Hematopoietic multipotent progenitor cell treated with erythropoietin and hydrocortisone succinate and interleukin-3 and kit ligand, for 8 days (in vitro differentiated cells): ENCODE data around the gene TMEM121.
"Not testable (repeated sequence)": the region's sequence is repeated elsewhere in the genome, so short reads cannot be mapped to it uniquely, and the experiment has no call there.

Source experiments
- DNase-seq: peaks from one replicate; pipeline ENCODE4 v3.0.0-alpha.2; 2015

TMEM121 gene

GRCh38 chr14:105571181-105571951 lies 45.0 kb downstream of the TMEM121 start:
- not testable (repeated sequence) for DNase-seq

DNA sequence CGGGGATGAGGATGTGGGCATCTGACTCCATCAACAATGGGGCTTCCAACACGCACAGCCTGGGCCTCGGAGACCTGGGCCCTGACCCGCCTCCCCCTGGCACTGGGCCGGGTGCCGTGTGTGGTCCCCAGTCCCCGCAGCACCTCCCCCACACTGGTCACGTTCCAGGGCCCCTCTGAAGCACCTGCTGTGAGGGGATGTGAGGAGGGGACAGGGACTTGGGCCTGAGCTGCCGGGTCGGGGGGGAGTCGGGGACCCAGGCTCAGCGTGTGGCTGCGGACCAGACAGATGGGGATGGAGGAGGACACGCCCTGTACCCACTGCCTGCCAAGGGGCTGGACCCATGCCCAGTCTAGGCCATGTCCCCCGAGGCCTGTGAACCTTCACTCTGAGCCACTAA lies 45.7 kb downstream of the TMEM121 start:
- DNase-seq: not testable (repeated sequence)

DNA sequence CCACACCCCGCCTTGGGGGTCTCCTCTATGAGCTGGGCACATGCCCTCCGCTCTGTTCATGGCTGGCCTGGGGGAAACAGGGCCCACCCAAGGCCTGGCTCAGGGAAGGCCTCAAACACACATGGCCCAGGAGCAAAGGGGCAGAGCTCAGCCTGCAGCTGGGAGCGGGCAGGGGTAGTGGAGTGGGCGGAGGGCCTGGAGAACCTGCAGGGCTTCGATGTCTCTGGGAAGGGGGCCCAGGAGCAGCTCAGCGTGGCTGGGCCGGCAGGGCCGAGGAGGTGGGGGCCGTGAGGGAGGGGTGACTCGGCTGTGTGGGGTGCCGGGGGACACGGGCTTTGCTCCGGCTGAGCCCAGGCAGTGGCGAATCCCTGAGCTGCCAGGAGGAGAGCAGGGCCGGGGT lies 47.5 kb downstream of the TMEM121 start:
- DNase-seq: not testable (repeated sequence)

DNA sequence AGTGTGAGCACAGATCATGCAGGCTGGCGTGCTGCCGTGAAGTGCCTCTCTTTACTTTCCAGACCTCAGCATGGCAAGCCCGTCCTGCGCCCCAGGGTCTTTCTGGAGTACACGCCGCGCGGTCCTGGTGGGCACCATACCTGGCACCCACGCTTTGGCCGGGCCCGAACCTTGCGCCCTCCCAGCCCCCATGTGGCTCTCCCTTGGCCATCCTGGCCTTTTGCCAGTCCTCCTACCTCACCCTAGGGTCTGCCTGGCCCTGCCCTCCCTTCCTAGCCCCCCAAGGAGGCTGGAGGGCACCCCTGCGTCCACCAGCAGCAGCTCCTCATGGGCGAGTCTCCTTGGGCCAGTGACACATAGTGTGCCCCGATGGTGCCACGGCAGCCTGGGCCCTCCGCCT lies 48.0 kb downstream of the TMEM121 start:
- DNase-seq: not testable (repeated sequence)

DNA sequence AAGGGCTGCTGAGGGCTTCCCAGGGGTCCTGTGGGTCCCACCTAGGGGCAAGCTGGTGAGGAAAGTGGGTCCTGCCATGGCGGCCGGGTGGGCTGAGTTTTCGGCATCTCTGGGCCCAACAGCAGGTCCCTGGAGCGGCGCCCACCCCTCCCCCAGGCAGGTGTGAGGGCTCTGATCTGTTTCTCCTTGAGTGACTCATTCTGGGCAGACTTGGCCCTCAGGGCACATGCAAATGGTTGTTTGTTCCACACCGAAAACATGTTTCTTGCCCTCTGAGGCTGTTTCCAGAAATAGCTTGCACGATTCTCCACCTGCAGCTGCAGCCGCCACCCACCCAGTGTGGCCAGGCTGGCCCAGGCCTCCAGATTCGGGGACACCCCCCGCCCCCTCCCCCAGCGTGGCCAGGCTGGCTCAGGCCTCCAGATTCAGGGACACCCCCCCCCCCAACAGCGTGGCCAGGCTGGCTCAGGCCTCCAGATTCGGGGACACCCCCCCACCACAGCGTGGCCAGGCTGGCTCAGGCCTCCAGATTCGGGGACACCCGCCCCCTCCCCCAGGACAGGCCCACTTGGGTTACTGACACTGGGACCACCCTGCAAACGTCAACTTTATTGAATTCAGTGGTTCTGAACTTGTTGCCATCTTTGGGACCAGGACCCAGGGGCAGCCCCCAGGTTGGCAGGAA lies 48.8 kb downstream of the TMEM121 start:
- not testable (repeated sequence) for DNase-seq

- no peak for DNase-seq
These were observed 50.2 kb downstream of the TMEM121 start for GRCh38 chr14:105576525-105577088.

DNA sequence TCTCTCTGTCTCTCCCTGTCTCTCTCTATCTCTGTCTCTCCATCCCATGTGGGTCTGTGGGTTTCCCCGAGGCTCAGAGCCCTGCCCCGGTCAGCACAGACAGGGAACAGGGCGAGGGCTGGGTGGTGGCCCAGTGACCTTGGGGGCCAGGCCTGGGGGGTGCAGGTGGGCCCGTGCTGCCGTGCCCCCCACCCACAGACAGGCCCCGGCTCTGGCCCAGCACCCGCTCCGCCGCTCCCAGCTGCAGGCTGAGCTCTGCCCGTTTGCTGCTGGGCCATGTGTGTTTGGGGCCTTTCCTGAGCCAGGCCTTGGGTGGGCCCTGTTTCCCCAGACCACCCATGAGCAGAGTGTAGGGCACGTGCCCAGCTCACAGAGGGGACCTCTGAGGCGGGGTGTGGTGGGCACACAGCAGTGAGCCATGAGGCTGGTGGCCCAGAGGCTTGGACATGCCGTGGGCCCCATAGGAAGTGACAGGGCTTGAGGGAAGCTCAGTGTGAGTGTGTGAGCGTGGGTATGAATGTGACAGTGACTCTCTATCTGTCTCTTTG lies 51.0 kb downstream of the TMEM121 start:
- no peak for DNase-seq

- no peak for DNase-seq
These were observed 51.7 kb downstream of the TMEM121 start for GRCh38 chr14:105578070-105578469.

DNA sequence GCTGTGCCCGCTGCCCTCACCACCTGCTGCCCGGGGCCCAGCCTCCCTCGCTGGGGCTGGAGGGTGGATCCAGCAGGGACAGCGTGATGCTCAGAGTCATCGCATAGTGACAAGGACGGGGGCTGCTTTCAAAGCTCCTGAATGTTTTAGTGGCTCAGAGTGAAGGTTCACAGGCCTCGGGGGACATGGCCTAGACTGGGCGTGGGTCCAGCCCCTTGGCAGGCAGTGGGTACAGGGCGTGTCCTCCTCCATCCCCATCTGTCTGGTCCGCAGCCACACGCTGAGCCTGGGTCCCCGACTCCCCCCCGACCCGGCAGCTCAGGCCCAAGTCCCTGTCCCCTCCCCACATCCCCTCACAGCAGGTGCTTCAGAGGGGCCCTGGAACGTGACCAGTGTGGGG lies 52.8 kb downstream of the TMEM121 start:
- not testable (repeated sequence) for DNase-seq
